ENCODE measurements around the gene HNMT.

HNMT gene

GRCh38 chr2:138012082-138012481 is 47.8 kb downstream of the HNMT start:
- no peak for DNase-seq (ENCODE audit: insufficient read length, low spot score)
- FAIRE-seq, result no peak
- TF ChIP-seq, protein P1, sequence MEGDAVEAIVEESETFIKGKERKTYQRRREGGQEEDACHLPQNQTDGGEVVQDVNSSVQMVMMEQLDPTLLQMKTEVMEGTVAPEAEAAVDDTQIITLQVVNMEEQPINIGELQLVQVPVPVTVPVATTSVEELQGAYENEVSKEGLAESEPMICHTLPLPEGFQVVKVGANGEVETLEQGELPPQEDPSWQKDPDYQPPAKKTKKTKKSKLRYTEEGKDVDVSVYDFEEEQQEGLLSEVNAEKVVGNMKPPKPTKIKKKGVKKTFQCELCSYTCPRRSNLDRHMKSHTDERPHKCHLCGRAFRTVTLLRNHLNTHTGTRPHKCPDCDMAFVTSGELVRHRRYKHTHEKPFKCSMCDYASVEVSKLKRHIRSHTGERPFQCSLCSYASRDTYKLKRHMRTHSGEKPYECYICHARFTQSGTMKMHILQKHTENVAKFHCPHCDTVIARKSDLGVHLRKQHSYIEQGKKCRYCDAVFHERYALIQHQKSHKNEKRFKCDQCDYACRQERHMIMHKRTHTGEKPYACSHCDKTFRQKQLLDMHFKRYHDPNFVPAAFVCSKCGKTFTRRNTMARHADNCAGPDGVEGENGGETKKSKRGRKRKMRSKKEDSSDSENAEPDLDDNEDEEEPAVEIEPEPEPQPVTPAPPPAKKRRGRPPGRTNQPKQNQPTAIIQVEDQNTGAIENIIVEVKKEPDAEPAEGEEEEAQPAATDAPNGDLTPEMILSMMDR (IDR thresholded peaks at IDR 0.05; ENCODE audit: insufficient read depth, missing control alignments), result no peak

GRCh38 chr2:138012968-138013367 is 48.7 kb downstream of the HNMT start:
- FAIRE-seq (no peak), DNase-seq (ENCODE audit: insufficient read length, low spot score) (no peak)
- TF ChIP-seq, protein P1 (IDR thresholded peaks at IDR 0.05; ENCODE audit: insufficient read depth, missing control alignments), result no peak

- no peak for FAIRE-seq
- TF ChIP-seq, protein P1 (IDR thresholded peaks at IDR 0.05; ENCODE audit: insufficient read depth, missing control alignments), result no peak
Observed at GRCh38 chr2:138013639-138014038, 49.4 kb downstream of the HNMT start.

GRCh38 chr2:138015494-138015893 is 51.2 kb downstream of the HNMT start:
- DNase-seq (ENCODE audit: insufficient read length, low spot score) (no peak), FAIRE-seq (peak; percentile 63)
- TF ChIP-seq, protein P1 (IDR thresholded peaks at IDR 0.05; ENCODE audit: insufficient read depth, missing control alignments), result no peak

More at GRCh38 chr2:138013639-138014038, 49.4 kb downstream of the HNMT start:
- DNase-seq (ENCODE audit: insufficient read length, low spot score), result no peak

DNA sequence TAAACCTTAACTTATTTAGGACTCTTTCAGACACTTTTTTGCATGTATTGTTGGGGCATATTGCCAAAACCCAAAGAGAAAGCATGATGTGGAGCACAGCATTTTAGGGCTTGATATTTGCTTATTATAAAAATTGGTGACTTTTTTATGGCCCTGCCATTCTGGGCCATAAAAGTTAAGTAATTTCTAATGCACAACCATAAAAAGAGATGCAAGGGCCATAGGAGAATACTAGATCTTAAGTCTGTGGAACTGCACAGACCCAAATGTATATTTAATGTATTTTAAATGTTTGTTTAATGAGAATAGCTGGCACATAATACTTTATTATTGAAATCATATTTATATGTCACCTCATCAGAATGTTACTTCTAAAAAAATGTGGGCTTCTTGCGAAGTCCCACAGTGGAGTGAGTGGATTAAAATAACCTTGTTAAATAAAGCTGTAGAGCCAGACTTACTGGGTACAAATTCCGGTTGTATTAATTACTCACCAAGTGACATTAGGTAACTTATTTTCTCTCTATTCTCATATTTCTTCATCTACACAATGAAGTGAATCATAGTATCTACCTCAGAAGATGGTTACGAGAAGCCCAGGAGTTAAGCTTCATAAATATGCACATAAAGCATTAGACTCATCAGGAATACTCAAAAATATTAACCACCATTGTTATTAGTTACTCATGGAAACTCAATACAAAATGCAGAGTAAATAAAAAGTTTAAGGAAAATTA is 52.2 kb downstream of the HNMT start:
- TF ChIP-seq, protein P1 (IDR thresholded peaks at IDR 0.05; ENCODE audit: insufficient read depth, missing control alignments), result no peak
- no peak for FAIRE-seq
- no peak for DNase-seq (ENCODE audit: insufficient read length, low spot score)

- DNase-seq (ENCODE audit: insufficient read length, low spot score) (no peak), FAIRE-seq (no peak)
- TF ChIP-seq, protein P1 (IDR thresholded peaks at IDR 0.05; ENCODE audit: insufficient read depth, missing control alignments), result no peak
Observed at GRCh38 chr2:138017824-138018223, 53.6 kb downstream of the HNMT start.
